Erythroblast (primary cell): Measurements from ENCODE around the gene HOXC13.

Experiments used
- GATA1 ChIP-seq: IDR thresholded peaks from 2 replicates; pipeline ENCODE4 v1.6.1; 2011; ENCODE audit warnings: low read depth, mild to moderate bottlenecking, control low read depth, low read length, moderate library complexity
- POLR2A ChIP-seq: IDR thresholded peaks from 2 replicates; pipeline ENCODE4 v1.6.1; 2011; ENCODE audit warnings: mild to moderate bottlenecking, low read length

DNA sequence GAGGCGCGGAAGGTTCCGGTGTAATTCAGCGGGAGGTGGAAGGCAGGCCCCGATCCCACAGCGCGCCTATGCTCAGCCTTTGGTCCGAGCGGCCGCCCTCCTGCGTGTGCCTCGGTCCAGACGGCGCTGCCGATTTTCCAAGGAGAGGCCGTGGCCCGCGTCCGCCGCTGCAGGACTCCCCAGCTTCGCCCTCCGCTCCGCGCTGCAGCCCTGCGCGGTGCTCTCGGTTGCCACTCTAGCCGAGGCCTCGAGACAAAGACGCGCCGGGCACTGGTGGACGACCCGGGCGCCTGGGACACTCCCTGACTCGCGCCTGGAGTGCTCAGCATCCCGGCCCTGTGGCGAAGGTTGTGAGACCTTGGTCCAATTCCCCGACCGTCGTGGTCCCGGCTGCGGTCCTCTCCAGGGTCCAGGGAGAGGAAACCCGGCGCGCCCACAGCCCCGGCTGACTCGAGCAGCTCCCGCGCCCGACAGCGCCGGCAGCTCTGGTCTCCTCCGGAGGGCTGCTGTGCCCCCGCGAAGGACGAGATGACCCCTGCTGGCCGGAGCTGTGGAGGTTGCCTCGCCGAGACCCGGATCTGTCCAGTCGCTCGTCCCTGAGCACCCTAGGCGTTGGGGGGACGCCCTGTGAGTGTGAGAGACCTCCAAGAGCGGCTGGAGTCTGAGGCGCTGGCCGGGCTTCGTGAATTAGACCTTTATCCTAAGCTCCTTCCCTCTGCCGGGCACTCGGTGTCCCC lies 22.6 kb downstream of the HOXC13 start:
- TF ChIP-seq POLR2A (no peak), GATA1 (no peak)
